Activated B cell treated with CpG ODN at 0.5 μM for 24 hours (primary cell): ENCODE results near the gene ANKRD9. TPM values are rescaled to one million over a fixed set of nuclear protein-coding genes. Genes with fewer than 3 reads are reported as not detected.

Experiments used
- ATAC-seq: fragments of 200-7000 bp; cut with Tn5 transposase; one replicate; pipeline ENCODE4 v1.10.0; 2021; ENCODE audit warnings: low read depth, mild to moderate bottlenecking, moderate library complexity
- CTCF ChIA-PET: fragments of 350-600 bp; sonication (Branson Sonifier 250); formaldehyde crosslinking; loops from one replicate; lab custom pipeline; 2021; ENCODE audit warnings: antibody characterized with exemption; lab: Charles Lee
- POLR2A ChIA-PET: fragments of 350-600 bp; sonication (Branson Sonifier 250); formaldehyde crosslinking; loops from one replicate; lab custom pipeline; 2021; ENCODE audit warnings: antibody characterized with exemption; lab: Charles Lee
- DNase-seq: peaks from one replicate; pipeline ENCODE4 v3.0.0; 2022
- H3K27ac Mint-ChIP-seq: one replicate; pipeline ENCODE4 v1.8.0; 2020; ENCODE audit warnings: mixed read lengths
- H3K27me3 Mint-ChIP-seq: one replicate; pipeline ENCODE4 v1.8.0; 2021; ENCODE audit warnings: mixed read lengths
- H3K36me3 Mint-ChIP-seq: one replicate; pipeline ENCODE4 v1.8.0; 2021; ENCODE audit warnings: low read depth, mixed read lengths
- H3K4me1 Mint-ChIP-seq: one replicate; pipeline ENCODE4 v1.8.0; 2021; ENCODE audit warnings: mixed read lengths
- H3K4me3 Mint-ChIP-seq: one replicate; pipeline ENCODE4 v1.8.0; 2020; ENCODE audit warnings: mild to moderate bottlenecking, mixed read lengths
- H3K9me3 Mint-ChIP-seq: one replicate; pipeline ENCODE4 v1.8.0; 2020; ENCODE audit warnings: mixed read lengths
- CTCF ChIP-seq: fragments of 200-600 bp; IDR thresholded peaks from one replicate; pipeline ENCODE4 v1.8.0; 2022; ENCODE audit warnings: antibody characterized with exemption, mild to moderate bottlenecking
- intact Hi-C: fragments of 100-400 bp; cut with micrococcal nuclease; formaldehyde crosslinking; loops from one replicate; pipeline ENCODE4 v1.15.1; 2024
- total RNA-seq: library from RNA; stranded (reverse); gene quantifications from 2 replicates; pipeline ENCODE4 v1.2.3, GENCODE V29; 2022

The ANKRD9 gene
- total RNA-seq, 1 donor from 2014 or later, result 1.8 TPM

- no peak overlapping the region for H3K27ac Mint-ChIP-seq
Observed at GRCh38 chr14:102479107-102479506, 30.5 kb downstream of the ANKRD9 start.

GRCh38 chr14:102474934-102475333 lies 34.6 kb downstream of the ANKRD9 start:
- no peak for TF ChIP-seq CTCF
- Mint-ChIP-seq H3K36me3 (no peaks in the 10 kb centered on the region), H3K27me3 (no peaks in the 10 kb centered on the region), H3K4me3 (no peak overlapping the region), H3K9me3 (no peaks in the 10 kb centered on the region), H3K4me1 (no peaks in the 10 kb centered on the region), H3K27ac (no peak overlapping the region)
- ChIA-PET POLR2A (no interaction called here), CTCF (interaction anchor here (1.0 kb wide), 1 partner anchor 128 kb away, joined by 3 read pairs; no protein-coding TSS in a partner anchor)
- ATAC-seq, result no peak
- intact Hi-C loops, result no loop called here
- no peak for DNase-seq

More at GRCh38 chr14:102479107-102479506, 30.5 kb downstream of the ANKRD9 start:
- Mint-ChIP-seq H3K27me3 (no peaks in the 10 kb centered on the region), H3K4me1 (no peaks in the 10 kb centered on the region), H3K4me3 (no peak overlapping the region), H3K9me3 (peaks cover 6% of the 10 kb centered on the region), H3K36me3 (peaks cover 6% of the 10 kb centered on the region)
- no peak for ATAC-seq
- ChIA-PET CTCF (no interaction called here), POLR2A (no interaction called here)
- TF ChIP-seq CTCF, result no peak
- intact Hi-C loops, result no loop called here
- no peak for DNase-seq

- ChIA-PET POLR2A (no interaction called here), CTCF (no interaction called here)
- H3K27ac Mint-ChIP-seq, result no peak overlapping the region
- ATAC-seq, result no peak
- H3K4me1 Mint-ChIP-seq, result no peaks in the 10 kb centered on the region
- intact Hi-C loops, result no loop called here
- no peak overlapping the region for H3K4me3 Mint-ChIP-seq
- no peaks in the 10 kb centered on the region for H3K9me3 Mint-ChIP-seq
- no peaks in the 10 kb centered on the region for H3K27me3 Mint-ChIP-seq
- TF ChIP-seq CTCF, result no peak
- DNase-seq, result no peak
- H3K36me3 Mint-ChIP-seq, result peaks cover 9% of the 10 kb centered on the region
Observed at GRCh38 chr14:102473559-102473958, 36.0 kb downstream of the ANKRD9 start.

- no peaks in the 10 kb centered on the region for H3K4me1 Mint-ChIP-seq
- ATAC-seq (no peak), DNase-seq (no peak)
- H3K27me3 Mint-ChIP-seq, result no peaks in the 10 kb centered on the region
- POLR2A ChIA-PET, result no interaction called here
- peaks cover 9% of the 10 kb centered on the region for H3K36me3 Mint-ChIP-seq
- H3K9me3 Mint-ChIP-seq, result no peaks in the 10 kb centered on the region
- no peak overlapping the region for H3K4me3 Mint-ChIP-seq
- CTCF ChIA-PET, result no interaction called here
- H3K27ac Mint-ChIP-seq, result no peak overlapping the region
- intact Hi-C loops, result no loop called here
- TF ChIP-seq CTCF, result no peak
Observed at GRCh38 chr14:102472791-102473150, 36.8 kb downstream of the ANKRD9 start.

GRCh38 chr14:102471921-102472790 lies 37.4 kb downstream of the ANKRD9 start:
- ATAC-seq (no peak), DNase-seq (no peak)
- H3K4me3 Mint-ChIP-seq, result no peak overlapping the region
- no peaks in the 10 kb centered on the region for H3K4me1 Mint-ChIP-seq
- no peaks in the 10 kb centered on the region for H3K27me3 Mint-ChIP-seq
- intact Hi-C loops, result no loop called here
- ChIA-PET POLR2A (no interaction called here), CTCF (no interaction called here)
- peaks cover 9% of the 10 kb centered on the region for H3K36me3 Mint-ChIP-seq
- H3K9me3 Mint-ChIP-seq, result no peaks in the 10 kb centered on the region
- H3K27ac Mint-ChIP-seq, result no peak overlapping the region
- no peak for TF ChIP-seq CTCF
